H9 (cell line): ENCODE measurements around the gene ALOX12B. TPM values are rescaled to one million over a fixed set of nuclear protein-coding genes. Genes with fewer than 3 reads are reported as not detected.
"Not testable (repeated sequence)": the region's sequence is repeated elsewhere in the genome, so short reads cannot be mapped to it uniquely, and the experiment has no call there.

Experiments used
- DNase-seq: peaks from one replicate; pipeline ENCODE4 v3.0.0-alpha.2; 2017
- H2AFZ ChIP-seq: one replicate; pipeline ENCODE4 v1.6.1; 2013; ENCODE audit warnings: mild to moderate bottlenecking, low read length, control low read depth, moderate library complexity
- H2AK5ac ChIP-seq: 2 replicates; pipeline ENCODE4 v1.6.1; 2013; ENCODE audit warnings: low read length, control low read depth, mixed read lengths; ENCODE audit not compliant: insufficient read length
- H2BK120ac ChIP-seq: one replicate; pipeline ENCODE4 v1.6.1; 2013; ENCODE audit warnings: low read depth, mild to moderate bottlenecking, low read length, control low read depth, inconsistent platforms; ENCODE audit not compliant: poor library complexity, severe bottlenecking
- H2BK12ac ChIP-seq: 2 replicates; pipeline ENCODE4 v1.6.1; 2013; ENCODE audit warnings: low read length, control low read depth, mixed read lengths, low read depth; ENCODE audit not compliant: insufficient read length
- H2BK15ac ChIP-seq: 2 replicates; pipeline ENCODE4 v1.6.1; 2013; ENCODE audit warnings: low read depth, low read length, control low read depth
- H2BK20ac ChIP-seq: one replicate; pipeline ENCODE4 v1.6.1; 2013; ENCODE audit warnings: low read depth, mild to moderate bottlenecking, low read length, control low read depth, inconsistent platforms; ENCODE audit not compliant: poor library complexity, severe bottlenecking
- H2BK5ac ChIP-seq: 2 replicates; pipeline ENCODE4 v1.6.1; 2013; ENCODE audit warnings: low read length, control low read depth, mixed read lengths; ENCODE audit not compliant: insufficient read length
- H3K14ac ChIP-seq: 2 replicates; pipeline ENCODE4 v1.6.1; 2013; ENCODE audit warnings: low read length, control low read depth; ENCODE audit not compliant: insufficient read depth
- H3K18ac ChIP-seq: 2 replicates; pipeline ENCODE4 v1.6.1; 2013; ENCODE audit warnings: low read depth, mild to moderate bottlenecking, mixed read lengths, low read length, control low read depth; ENCODE audit not compliant: insufficient read length
- H3K23ac ChIP-seq: 2 replicates; pipeline ENCODE4 v1.6.1; 2013; ENCODE audit warnings: low read length, control low read depth, mixed read lengths, low read depth; ENCODE audit not compliant: insufficient read length
- H3K23me2 ChIP-seq: 2 replicates; pipeline ENCODE4 v1.6.1; 2013; ENCODE audit warnings: low read depth, mild to moderate bottlenecking, mixed read lengths, low read length, control low read depth; ENCODE audit not compliant: insufficient read length, poor library complexity, severe bottlenecking
- H3K27ac ChIP-seq: 2 replicates; pipeline ENCODE4 v1.5.1; 2013; ENCODE audit warnings: low read length, control low read depth, mixed read lengths, low read depth; ENCODE audit not compliant: insufficient read length
- H3K27me3 ChIP-seq: 2 replicates; pipeline ENCODE4 v1.6.1; 2013; ENCODE audit warnings: low read length, control low read depth, inconsistent platforms; ENCODE audit not compliant: insufficient read depth
- H3K4ac ChIP-seq: 2 replicates; pipeline ENCODE4 v1.6.1; 2013; ENCODE audit warnings: low read depth, mild to moderate bottlenecking, control low read depth, inconsistent platforms, low read length, moderate library complexity
- H3K4me1 ChIP-seq: 2 replicates; pipeline ENCODE4 v1.6.1; 2013; ENCODE audit warnings: low read length, control low read depth, inconsistent platforms; ENCODE audit not compliant: insufficient read depth
- H3K4me2 ChIP-seq: 2 replicates; pipeline ENCODE4 v1.6.1; 2013; ENCODE audit warnings: low read length, control low read depth, mixed read lengths; ENCODE audit not compliant: insufficient read length, insufficient read depth
- H3K56ac ChIP-seq: 2 replicates; pipeline ENCODE4 v1.6.1; 2013; ENCODE audit warnings: low read depth, mild to moderate bottlenecking, mixed read lengths, low read length, control low read depth; ENCODE audit not compliant: insufficient read length
- H3K79me1 ChIP-seq: 2 replicates; pipeline ENCODE4 v1.6.1; 2013; ENCODE audit warnings: low read depth, mild to moderate bottlenecking, moderate library complexity, low read length, control low read depth, inconsistent platforms; ENCODE audit not compliant: insufficient read depth, poor library complexity, severe bottlenecking
- H3K79me2 ChIP-seq: 2 replicates; pipeline ENCODE4 v1.6.1; 2013; ENCODE audit warnings: low read length, control low read depth, inconsistent platforms; ENCODE audit not compliant: insufficient read depth
- H3K9ac ChIP-seq: 2 replicates; pipeline ENCODE4 v1.6.1; 2013; ENCODE audit warnings: low read length, control low read depth, mixed read lengths; ENCODE audit not compliant: insufficient read length; ENCODE audit errors: extremely low read depth
- H3K9me3 ChIP-seq: one replicate; pipeline ENCODE4 v1.6.1; 2013; ENCODE audit warnings: low read depth, low read length, inconsistent platforms; ENCODE audit not compliant: control insufficient read depth
- H3T11ph ChIP-seq: one replicate; pipeline ENCODE4 v1.6.1; 2013; ENCODE audit warnings: mild to moderate bottlenecking, low read length, control low read depth, inconsistent platforms
- H4K20me1 ChIP-seq: one replicate; pipeline ENCODE4 v1.6.1; 2013; ENCODE audit not compliant: control insufficient read depth, insufficient read length, insufficient read depth
- H4K5ac ChIP-seq: 2 replicates; pipeline ENCODE4 v1.6.1; 2013; ENCODE audit warnings: low read depth, mild to moderate bottlenecking, mixed read lengths, low read length, control low read depth; ENCODE audit not compliant: insufficient read length
- H4K8ac ChIP-seq: replicated peaks from 2 replicates; pipeline ENCODE4 v1.6.1; 2013; ENCODE audit warnings: low read length, control low read depth, mixed read lengths, low read depth; ENCODE audit not compliant: insufficient read length
- H4K91ac ChIP-seq: 2 replicates; pipeline ENCODE4 v1.6.1; 2013; ENCODE audit warnings: low read depth, mild to moderate bottlenecking, moderate library complexity, mixed read lengths, low read length, control low read depth; ENCODE audit not compliant: insufficient read length
- H3K27ac Mint-ChIP-seq, 3 experiments: 2 replicates in 2 of 3; 3 replicates in 1 of 3; pipeline ENCODE4 v1.8.0; 2020 to 2021; ENCODE audit warnings: mixed read lengths in 3 of 3, mild to moderate bottlenecking in 1 of 3, moderate library complexity in 1 of 3
- H3K27me3 Mint-ChIP-seq: 2 replicates; pipeline ENCODE4 v1.8.0; 2021; ENCODE audit warnings: low read depth, mild to moderate bottlenecking, moderate library complexity, mixed read lengths
- H3K36me3 Mint-ChIP-seq, 3 experiments: 2 replicates in 2 of 3; 3 replicates in 1 of 3; pipeline ENCODE4 v1.8.0; 2020 to 2021; ENCODE audit warnings: low read depth in 3 of 3, mixed read lengths in 3 of 3; ENCODE audit not compliant: insufficient read depth in 1 of 3
- H3K4me1 Mint-ChIP-seq, 2 experiments: 2 replicates each; pipeline ENCODE4 v1.8.0; 2020; ENCODE audit warnings: mixed read lengths in 2 of 2
- H3K4me3 Mint-ChIP-seq, 2 experiments: 2 replicates in 1 of 2; 3 replicates in 1 of 2; pipeline ENCODE4 v1.8.0; 2020 to 2021; ENCODE audit warnings: mild to moderate bottlenecking in 2 of 2, mixed read lengths in 2 of 2, moderate library complexity in 1 of 2
- H3K9me3 Mint-ChIP-seq, 2 experiments: 2 replicates in 1 of 2; 3 replicates in 1 of 2; pipeline ENCODE4 v1.8.0; 2020; ENCODE audit warnings: mild to moderate bottlenecking in 2 of 2, mixed read lengths in 2 of 2, moderate library complexity in 1 of 2
- CTCF ChIP-seq: fragments of 200-600 bp; sonication (generic); conservative IDR thresholded peaks from 3 replicates; pipeline ENCODE4 v1.8.0; 2021; ENCODE audit warnings: antibody characterized with exemption, mild to moderate bottlenecking
- WGBS: extraction: QIAGEN DNeasy Blood & Tissue Kit; methylation state at CpG from one replicate; pipeline ENCODE4 v1.1.7; 2013; ENCODE audit warnings: missing lambda C conversion rate, low lambda C conversion rate, mixed read lengths; ENCODE audit not compliant: insufficient read length; ENCODE audit errors: extremely low coverage; 5-methylcytosine and 5-hydroxymethylcytosine counted together
- total RNA-seq: library from RNA; stranded (reverse); gene quantifications from 2 replicates; pipeline ENCODE4 v1.2.1, GENCODE V29; 2021

ALOX12B gene
- total RNA-seq, 1 experiment from 2014 or later = 1.2 TPM

DNA sequence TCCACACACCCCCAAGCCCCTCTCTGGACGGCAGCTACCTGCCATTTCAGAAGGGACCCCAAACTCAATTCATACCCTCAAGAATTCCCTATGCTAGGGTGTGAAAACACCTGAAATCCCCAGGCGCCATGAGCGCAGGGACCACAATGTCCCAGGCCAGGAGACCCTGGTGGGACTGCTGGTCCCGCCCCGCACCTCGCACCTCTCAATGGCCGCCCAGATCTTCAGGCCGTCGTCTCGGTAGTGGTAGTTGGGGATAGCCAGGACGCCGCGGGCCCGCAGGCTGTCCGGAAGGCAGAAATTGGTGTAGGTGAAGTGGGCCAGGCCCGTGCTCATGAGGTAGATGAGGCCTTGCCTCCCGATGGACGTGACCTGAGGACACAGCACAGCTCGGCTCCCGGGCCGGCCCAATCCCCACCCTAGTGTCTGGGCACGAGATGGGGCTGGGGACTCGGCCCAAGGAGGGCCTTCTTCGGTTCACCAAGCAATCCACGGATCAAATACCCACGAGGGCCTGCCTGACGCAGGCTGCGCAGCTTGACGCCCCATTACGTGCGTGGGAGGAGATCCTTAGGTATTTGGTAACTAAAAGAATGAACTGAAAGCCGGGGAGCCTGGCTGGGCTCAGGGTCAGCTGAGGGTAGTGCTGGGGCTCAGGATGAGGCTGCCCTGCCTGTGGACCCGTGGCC, 21.6 kb upstream of the ALOX12B start:
- H3K23me2 ChIP-seq = peaks cover 6% of the 10 kb centered on the region
- H3K18ac ChIP-seq = no peak overlapping the region
- H2BK20ac ChIP-seq = no peak overlapping the region
- no peak overlapping the region for H3K9ac ChIP-seq
- no peak overlapping the region for H4K91ac ChIP-seq
- no peak overlapping the region for H2BK120ac ChIP-seq
- no peaks in the 10 kb centered on the region for H4K20me1 ChIP-seq
- DNase-seq = no peak
- no peaks in the 10 kb centered on the region for H3K9me3 Mint-ChIP-seq
- H3K4me1 ChIP-seq = no peaks in the 10 kb centered on the region
- H3K4me2 ChIP-seq = peak overlapping the region; percentile 92
- H3K14ac ChIP-seq = no peak overlapping the region; the same call in 1 of the 2 replicates
- peaks cover 10 to 11% of the 10 kb centered on the region in 2 experiments for H3K4me1 Mint-ChIP-seq
- no peak overlapping the region for H4K5ac ChIP-seq
- H2BK5ac ChIP-seq = no peak overlapping the region
- no peak overlapping the region for H4K8ac ChIP-seq
- no peak overlapping the region for H3K23ac ChIP-seq
- no CpG with 5 or more reads among the region's 33 CpGs for WGBS
- peak overlapping the region; percentile 58 to 73; a peak in 4 of 5 replicates for H3K4me3 Mint-ChIP-seq
- no peak overlapping the region for H3T11ph ChIP-seq
- TF ChIP-seq CTCF = no peak
- H3K27me3 ChIP-seq = peaks cover 3% of the 10 kb centered on the region; the same call in 1 of the 2 replicates
- no peaks in the 10 kb centered on the region for H3K79me2 ChIP-seq
- H3K27me3 Mint-ChIP-seq = peaks cover 78% of the 10 kb centered on the region
- no peaks in the 10 kb centered on the region for H3K79me1 ChIP-seq
- H3K27ac ChIP-seq = no peak overlapping the region
- H3K9me3 ChIP-seq = no peaks in the 10 kb centered on the region
- no peak overlapping the region for H3K56ac ChIP-seq
- H3K27ac Mint-ChIP-seq = no peak overlapping the region
- H2BK15ac ChIP-seq = no peak overlapping the region
- no peak overlapping the region for H3K4ac ChIP-seq
- H2AK5ac ChIP-seq = no peak overlapping the region
- no peaks in the 10 kb centered on the region for H3K36me3 Mint-ChIP-seq
- no peak overlapping the region for H2BK12ac ChIP-seq
- H2AFZ ChIP-seq = no peak overlapping the region

GRCh38 chr17:8106980-8107379, 19.5 kb upstream of the ALOX12B start:
- H2BK15ac ChIP-seq, H4K91ac ChIP-seq, H3K23ac ChIP-seq, H3K79me2 ChIP-seq, DNase-seq, H3T11ph ChIP-seq, H2BK12ac ChIP-seq, H3K27ac ChIP-seq, H2AFZ ChIP-seq, H3K36me3 Mint-ChIP-seq, H3K18ac ChIP-seq, H3K56ac ChIP-seq, H2AK5ac ChIP-seq, H3K4ac ChIP-seq, H3K27ac Mint-ChIP-seq, H3K4me3 Mint-ChIP-seq, H3K23me2 ChIP-seq, H3K79me1 ChIP-seq, H3K14ac ChIP-seq, H3K4me1 ChIP-seq, H4K5ac ChIP-seq, H2BK120ac ChIP-seq, H4K8ac ChIP-seq, H2BK5ac ChIP-seq, H3K9me3 ChIP-seq, H3K27me3 ChIP-seq, H4K20me1 ChIP-seq, H3K4me2 ChIP-seq, H2BK20ac ChIP-seq, H3K9ac ChIP-seq, H3K9me3 Mint-ChIP-seq: not testable (repeated sequence)
- peaks cover 64% of the 10 kb centered on the region for H3K27me3 Mint-ChIP-seq
- no CpG with 5 or more reads among the region's 4 CpGs for WGBS
- H3K4me1 Mint-ChIP-seq = peaks cover 10 to 14% of the 10 kb centered on the region in 2 experiments
